GM18519 (cell line): ENCODE data around the gene CYB561A3.

Experiments used
- ATAC-seq: cut with Tn5 transposase; IDR thresholded peaks from one replicate; pipeline ENCODE4 v1.9.1; 2021; ENCODE audit warnings: mild to moderate bottlenecking, moderate library complexity; ENCODE audit not compliant: unreplicated experiment, low FRiP score

Gene CYB561A3

DNA sequence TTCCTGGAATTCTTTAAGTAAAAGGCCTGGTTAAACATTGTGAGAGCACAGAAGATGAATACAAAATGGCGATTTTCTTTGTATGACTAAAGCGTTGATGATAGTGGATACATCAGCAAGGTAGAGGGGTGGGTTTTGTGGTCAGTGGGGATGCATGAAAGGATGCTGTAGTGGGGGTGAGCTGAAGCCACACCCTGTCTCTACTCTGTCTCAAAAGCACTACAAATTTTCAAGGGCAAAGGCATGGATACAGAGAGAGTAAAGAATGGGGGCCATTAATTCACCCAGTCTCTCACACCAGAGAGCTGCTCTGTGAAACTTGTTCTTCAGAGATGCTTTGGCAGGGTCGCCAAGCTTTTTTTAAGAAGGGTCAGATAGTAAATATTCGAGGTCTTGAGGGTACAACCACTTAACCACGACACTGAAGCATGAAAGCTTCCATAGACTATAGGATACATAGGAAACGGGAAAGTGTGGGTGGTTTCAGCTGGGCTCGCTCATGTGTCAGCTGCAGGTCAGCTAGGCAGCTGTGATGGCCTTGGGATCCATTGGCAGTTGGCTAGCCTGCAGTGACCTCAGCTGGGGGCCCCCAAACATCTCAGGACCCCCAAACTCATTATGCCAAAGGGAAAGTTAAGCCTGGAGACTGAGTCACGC is 8.8 kb upstream of the CYB561A3 start:
- ATAC-seq, result no peak

DNA sequence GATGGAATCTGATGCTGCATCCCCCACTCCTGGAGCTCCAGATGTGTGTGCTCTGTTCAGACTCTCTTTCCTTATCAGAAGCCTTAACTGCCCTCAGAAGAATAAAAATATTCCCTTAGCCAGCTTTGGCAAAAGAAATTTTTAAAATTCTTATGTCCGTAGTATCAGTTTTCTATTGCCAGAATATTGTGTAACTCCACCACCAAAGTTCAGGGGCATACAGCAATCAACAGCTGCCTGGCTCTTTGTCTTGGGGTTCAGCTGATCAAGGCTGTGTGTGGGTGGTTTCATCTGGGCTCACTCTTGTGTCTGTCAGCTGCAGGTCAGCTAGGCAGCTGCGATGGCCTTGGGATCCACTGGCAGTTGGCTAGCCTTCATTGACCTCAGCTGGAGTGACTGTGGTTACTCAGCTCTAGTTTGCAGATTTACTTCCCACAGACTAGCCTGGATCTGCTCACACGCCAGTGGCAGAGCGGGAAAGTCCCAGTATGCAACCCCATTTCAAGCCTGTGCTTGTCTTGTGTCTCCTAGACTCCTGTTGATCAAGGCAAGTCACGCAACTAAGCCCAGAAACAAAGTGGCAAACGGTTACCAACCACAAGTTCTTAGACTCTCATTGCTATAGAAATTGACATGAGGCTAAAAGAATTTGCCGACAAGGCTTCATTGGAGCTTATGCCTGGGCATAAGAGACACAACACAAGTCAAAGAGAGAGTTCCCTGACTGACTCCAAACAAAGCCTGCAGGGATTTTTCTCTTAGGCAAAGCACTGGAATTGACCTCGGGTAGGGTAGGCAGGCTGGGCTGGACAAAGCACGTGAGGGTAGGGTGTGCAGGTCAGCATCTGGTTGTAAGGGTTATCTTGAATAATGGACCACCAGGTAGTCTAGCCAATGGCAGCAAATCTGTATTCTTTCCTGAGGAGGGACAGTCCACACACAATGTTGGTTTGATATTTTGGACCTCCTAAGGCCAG is 8.0 kb upstream of the CYB561A3 start:
- no peak for ATAC-seq

GRCh38 chr11:61368646-61369045 is 7.0 kb upstream of the CYB561A3 start:
- no peak for ATAC-seq

DNA sequence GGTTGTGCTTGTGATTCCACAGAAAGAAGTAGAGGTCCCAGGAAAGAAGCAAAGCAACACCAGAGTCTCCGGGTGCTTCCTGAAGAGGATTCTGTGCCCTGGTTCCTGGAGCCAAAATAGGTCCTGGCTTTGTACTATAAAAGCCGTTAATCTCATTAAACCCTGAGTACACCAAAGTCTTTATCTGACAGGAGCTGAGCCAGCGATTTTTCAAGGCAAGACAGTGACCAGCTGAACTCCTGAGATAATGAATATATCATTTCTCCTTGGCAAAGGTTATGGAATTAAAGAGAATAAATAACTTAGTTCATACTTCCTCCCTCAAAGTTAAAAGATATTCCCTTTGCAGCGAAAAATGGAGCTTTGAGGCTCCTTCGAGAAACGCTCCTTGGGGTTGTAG is 5.7 kb upstream of the CYB561A3 start:
- no peak for ATAC-seq

- no peak for ATAC-seq
Measured at GRCh38 chr11:61364012-61364675, 2.5 kb upstream of the CYB561A3 start.

DNA sequence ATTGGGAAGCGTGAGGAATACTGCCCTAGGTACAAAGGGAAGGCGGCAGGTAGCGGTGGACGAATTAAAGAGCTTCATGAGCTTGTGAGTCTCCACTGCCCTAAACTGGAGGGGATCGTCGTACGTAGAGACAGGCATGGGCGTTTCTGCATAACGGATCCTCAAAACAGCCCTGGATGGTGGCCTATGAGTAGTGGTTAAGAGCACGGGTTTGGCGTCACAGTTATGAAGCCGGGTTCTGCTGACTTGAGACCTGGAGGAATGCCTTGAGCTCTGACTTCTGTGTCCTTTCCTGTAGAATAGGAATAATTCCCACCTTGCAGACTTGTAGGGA is 827 bp upstream of the CYB561A3 start:
- no peak for ATAC-seq

- ATAC-seq, result no peak
Measured at GRCh38 chr11:61361237-61361740, 393 bp downstream of the CYB561A3 start.

DNA sequence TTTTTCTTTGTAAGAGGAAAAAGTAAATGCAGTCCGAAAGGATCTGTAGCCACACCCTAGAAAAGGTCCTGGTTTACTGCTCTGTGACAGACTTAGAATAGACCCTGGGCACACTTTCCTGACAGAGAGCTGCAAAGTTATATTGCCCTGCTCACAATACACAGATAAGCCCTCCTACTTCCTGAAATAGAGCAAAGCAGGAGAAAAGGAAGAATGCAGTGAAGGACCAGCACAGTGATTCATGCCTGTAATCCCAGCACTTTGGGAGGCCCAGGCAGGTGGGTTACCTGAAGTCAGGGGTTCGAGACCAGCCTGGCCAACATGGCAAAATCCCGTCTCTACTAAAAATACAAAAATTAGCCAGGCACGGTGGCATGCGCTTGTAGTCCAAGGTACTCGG is 2.2 kb downstream of the CYB561A3 start:
- no peak for ATAC-seq

- no peak for ATAC-seq
Measured at GRCh38 chr11:61358566-61358965, 3.1 kb downstream of the CYB561A3 start.

DNA sequence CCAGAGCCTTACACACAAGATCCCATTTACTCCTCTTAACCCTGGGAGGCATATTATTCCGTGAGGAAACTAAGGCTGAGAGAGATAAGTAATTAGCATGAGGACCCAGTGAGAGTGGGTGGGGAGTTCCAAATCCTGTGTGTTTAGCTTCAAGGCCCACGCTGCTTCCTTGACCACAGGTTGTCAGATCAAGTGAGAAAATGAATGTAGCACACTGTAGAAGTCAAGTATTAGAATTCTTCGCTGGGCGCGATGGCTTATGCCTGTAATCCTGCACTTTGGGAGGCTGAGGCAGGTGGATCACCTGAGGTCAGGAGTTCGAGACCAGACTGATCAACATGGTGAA is 3.8 kb downstream of the CYB561A3 start:
- no peak for ATAC-seq

DNA sequence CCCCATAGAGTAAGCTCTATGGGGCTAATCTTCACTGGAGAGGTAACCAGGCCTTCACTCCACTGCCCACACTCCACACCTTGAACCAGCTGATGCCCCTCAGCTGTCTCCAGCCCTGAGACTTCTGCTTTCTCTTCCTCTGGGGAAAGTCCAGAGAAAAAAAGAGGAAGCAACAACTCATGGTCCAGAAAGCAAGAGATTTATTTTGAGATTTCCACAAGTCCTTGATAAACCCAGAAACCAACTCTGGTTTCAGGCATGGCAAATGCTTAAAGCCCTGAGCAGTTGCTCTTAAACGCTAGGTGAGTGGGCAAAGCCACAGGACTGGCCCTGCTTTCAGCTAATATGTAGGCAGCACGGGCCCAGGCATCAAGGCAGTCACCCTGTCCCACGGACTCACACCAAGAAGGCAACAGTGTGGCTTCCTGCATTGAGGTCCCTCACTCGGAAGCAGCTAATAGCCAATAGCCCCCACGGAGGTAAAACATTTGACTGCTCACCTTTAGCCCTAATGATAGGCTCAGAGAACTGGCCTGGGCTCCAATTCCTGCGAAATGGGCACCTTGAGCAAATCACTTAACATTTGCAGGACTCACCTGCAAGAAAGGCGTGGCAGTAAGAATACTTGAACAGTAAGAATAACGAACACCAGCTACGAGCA is 4.3 kb downstream of the CYB561A3 start:
- no peak for ATAC-seq

- no peak for ATAC-seq
Measured at GRCh38 chr11:61356706-61357105, 5.0 kb downstream of the CYB561A3 start.

DNA sequence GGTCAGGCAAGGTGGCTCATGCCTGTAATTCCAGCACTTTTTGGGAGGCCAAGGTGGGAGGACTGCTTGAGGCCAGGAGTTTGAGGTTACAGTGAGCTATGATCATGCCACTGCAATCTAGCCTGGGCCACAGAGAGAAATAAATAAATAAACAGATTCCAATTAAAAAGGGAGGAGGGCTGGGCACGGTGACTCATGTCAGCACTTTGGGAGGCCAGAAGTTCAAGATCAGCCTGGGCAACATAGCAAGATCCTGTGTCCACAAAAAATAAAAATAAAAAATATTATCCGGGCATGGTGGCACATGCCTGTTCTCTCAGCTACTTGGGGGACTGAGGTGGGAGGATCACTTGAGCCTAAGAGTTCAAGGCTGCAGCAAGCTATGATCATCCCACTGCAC is 7.5 kb downstream of the CYB561A3 start:
- no peak for ATAC-seq

DNA sequence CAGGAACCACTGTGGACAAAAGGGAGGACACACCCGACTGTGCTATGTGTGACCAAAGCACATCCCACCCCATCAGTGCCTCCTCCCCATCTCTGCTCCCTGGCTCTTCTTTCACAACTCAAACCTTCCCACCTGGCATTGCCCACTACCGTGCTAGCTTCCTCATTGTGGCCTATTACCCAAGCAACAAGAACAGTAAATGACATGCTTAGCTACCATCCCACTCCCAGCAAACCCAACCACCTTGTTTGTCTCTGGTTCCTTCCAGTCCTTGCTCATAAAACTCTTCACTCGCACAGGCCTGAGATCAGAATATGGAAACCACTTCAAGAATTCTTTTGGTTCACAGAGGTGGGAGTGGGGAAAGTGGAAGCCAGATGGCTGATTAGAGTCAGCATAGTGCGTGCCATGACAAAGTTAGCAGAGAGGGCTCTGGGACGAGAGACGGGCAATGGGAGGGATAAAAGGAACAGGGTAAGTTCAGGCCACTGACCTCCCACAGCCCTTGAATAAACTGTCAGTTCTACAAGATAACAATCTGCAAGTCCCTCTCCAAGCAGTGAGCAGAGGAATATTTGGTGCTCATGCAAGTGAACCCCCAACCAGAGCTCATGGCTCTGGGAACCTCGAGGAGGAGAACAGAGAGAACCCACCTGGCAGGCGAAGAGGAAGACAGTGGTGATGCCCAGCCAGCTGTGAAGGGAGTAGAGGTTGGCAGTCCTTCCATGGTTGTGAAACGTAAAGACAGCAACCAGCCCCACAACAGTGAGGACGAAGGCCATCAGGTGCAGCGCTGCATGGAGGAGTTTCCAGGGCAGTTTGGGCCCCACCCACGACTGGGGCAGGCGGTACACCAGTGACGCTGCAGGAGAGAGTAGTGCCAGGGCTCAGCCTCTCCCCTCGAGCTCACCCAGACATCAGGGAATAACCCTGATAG is 8.3 kb downstream of the CYB561A3 start:
- no peak for ATAC-seq

DNA sequence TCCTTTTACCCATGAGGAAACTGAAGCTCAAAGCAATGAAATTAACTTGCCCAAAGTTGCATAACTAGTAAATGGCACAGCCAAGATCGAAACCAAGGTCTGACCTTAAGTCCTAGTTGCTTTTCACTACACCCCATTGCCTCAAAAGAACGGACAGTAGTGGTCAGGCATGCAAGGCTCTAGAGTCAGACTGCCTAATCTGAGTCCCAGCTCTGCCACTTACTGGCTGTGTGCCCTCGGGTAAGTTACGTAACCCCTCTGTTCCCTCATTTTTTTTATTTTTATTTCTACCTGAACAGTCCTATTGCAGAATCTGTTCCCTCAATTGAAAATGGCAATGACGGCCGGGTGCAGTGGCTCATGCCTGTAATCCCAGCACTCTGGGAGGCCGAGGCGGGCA is 9.6 kb downstream of the CYB561A3 start:
- no peak for ATAC-seq

DNA sequence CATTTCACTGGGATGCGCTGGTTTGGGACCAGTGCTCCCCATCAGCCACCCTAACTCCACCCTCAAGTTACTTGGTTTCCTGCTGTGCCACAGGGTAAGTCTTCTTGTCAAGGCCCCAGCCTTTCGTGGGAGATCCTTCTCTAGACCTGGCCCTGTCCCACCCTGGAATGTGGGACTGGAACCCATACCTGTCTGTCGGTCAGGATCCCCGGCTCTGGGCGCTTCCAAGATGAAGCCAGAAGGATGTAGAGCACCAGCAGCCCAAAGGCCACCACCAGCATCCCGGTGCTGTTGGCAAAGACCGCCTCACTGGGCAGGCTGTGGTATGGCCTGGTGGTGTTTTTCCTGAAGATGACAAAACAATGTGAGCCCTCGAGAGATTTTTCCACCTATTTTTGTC is 10.9 kb downstream of the CYB561A3 start:
- no peak for ATAC-seq

- ATAC-seq, result no peak
Measured at GRCh38 chr11:61350336-61350735, 11.3 kb downstream of the CYB561A3 start.

DNA sequence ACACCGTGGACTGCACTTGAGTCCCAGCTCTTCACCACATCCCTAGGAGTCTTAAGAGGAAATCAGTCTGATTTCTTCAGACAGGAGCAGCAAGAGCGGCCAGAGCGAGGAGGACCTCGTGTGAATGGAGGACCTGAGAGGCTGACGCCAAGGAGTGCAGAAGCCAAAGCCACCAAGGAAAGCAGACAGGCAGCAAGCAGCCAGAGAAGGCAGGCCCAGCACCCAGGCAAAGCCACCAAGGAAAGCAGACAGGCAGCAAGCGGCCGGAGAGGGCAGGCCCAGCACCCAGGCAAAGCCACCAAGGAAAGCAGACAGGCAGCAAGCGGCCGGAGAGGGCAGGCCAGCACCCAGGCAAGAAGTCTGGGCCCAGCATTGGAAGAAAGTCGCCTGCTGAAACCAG is 11.8 kb downstream of the CYB561A3 start:
- no peak for ATAC-seq

DNA sequence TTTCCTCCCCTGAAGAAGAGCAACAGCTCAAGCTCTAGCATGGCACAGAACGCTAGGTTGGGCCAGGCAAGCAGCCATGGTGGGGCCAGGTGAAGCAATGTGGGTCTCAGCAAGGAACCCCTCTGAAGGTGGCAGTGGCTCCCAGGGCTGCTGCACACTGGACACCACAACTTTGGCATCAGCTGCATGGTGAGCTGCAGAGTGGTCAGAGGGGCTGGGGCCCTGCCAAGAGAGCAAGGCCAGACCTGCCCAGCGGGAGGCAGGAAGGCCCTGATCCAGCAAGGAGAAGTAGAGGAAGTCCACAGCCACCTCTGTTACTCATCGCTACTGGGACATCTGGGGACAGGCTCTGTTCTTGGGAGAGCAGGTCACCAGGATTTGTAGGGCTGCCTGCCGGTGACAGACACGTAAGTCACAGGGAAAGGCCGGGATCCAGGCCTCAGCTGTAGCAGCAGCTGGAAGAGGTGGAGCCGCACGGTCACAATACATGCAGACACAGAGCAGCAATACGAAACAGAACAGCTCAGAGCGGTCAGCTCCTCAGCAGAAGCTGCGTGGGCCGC is 12.4 kb downstream of the CYB561A3 start:
- no peak for ATAC-seq
